Mononuclear cell (primary cell): ENCODE measurements around the gene B4GALNT4. TPM values are rescaled to one million over a fixed set of nuclear protein-coding genes. Genes with fewer than 3 reads are reported as not detected.
"Not testable (repeated sequence)": the region's sequence is repeated elsewhere in the genome, so short reads cannot be mapped to it uniquely, and the experiment has no call there.

Experiments used
- H3K27me3 ChIP-seq: 2 replicates; pipeline ENCODE4 v1.6.0; 2011; ENCODE audit warnings: low read length, control low read depth; ENCODE audit not compliant: insufficient read depth
- H3K4me1 ChIP-seq: 2 replicates; pipeline ENCODE4 v1.5.1; 2011; ENCODE audit warnings: mild to moderate bottlenecking, low read length, control low read depth; ENCODE audit not compliant: insufficient read depth
- H3K4me3 ChIP-seq: 2 replicates; pipeline ENCODE4 v1.5.1; 2011; ENCODE audit warnings: mild to moderate bottlenecking, low read length, moderate library complexity
- H3K9me3 ChIP-seq: 2 replicates; pipeline ENCODE4 v1.5.1; 2011; ENCODE audit warnings: low read depth, mild to moderate bottlenecking, control low read depth, low read length
- total RNA-seq: library from RNA; depleted of rRNA; stranded (reverse); fragments of >200 nt; gene quantifications from one replicate; pipeline ENCODE4 v1.2.3, GENCODE V29; 2012

The B4GALNT4 gene
- total RNA-seq, 1 donor, result 0.21 TPM

DNA sequence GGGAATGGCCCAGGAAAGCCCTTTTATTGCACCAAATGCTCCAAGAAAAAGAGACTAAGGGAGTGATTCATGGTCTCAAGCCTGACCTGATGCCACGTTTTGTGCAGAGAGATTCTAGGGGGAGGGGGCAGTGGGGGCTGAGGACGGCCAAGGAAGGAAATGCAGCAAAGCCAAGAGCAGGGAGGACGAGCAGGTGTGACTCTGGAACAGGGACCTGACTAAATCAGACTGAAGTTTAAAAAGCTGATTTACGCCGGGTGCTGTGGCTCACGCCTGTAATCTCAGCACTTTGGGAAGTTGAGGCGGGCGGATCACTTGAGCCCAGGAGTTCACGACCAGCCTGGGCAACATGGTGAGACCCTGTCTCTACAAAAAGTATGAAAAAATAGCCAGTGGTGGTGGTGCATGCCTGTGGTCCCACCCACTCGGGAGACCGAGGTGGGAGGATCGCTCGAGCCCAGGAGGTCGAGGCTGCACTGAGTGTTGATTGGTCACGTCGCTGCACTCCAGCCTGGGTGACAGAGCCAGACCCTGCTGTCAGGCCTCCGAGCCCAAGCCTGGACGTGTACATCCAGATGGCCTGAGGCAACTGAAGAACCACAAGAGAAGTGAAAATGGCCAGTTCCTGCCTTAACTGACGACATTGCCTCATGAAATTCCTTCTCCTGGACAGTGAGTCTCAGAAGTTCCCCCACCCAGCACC, 37.8 kb upstream of the B4GALNT4 start:
- Histone ChIP-seq H3K9me3 (no peaks in the 10 kb centered on the region), H3K27me3 (no peaks in the 10 kb centered on the region), H3K4me1 (peaks cover 58% of the 10 kb centered on the region), H3K4me3 (no peak overlapping the region)

DNA sequence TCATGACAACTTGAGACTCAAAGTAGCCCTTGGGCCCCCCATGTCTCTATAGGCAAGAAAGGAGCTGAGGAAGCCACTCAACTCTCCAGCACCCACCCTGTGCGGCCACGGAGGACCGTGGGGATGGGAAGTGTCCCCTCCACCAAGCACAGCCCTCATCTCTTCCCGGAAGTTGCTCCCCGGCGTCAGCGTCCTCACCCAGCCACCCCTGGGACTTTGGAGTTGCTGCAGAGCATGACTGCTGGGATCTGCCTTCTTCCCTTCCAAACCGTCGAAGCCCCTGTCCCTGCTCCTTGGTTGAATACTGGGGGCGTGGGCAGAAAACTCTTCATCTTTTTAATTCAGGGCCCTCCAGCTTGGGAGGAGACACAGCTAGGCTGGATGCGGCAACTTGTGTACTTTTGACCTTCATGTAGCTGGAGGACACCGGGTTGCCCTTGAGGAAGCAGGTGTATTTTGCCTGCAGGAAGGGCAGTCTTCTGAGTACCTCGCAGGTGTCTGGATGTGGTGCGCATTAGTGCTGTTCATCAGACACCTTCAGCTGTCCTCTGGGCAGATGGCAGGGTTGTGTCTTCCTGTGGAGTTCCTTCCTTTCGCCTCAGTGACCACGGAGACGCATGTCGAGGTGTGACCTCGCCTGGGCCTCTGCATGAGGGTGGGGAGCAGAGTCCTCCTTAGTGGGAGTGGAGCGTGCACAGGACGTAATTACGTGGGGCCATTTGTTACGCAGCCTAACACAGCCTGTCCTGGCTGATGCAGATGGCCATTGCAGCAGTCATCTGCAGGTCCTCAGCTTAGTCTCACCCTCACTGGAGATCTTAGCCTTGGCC, 36.4 kb upstream of the B4GALNT4 start:
- H3K4me3 ChIP-seq, result no peak overlapping the region
- H3K4me1 ChIP-seq, result peaks cover 50% of the 10 kb centered on the region
- H3K9me3 ChIP-seq, result no peaks in the 10 kb centered on the region
- H3K27me3 ChIP-seq, result no peaks in the 10 kb centered on the region

GRCh38 chr11:333616-334263, 35.6 kb upstream of the B4GALNT4 start:
- H3K4me3 ChIP-seq, H3K9me3 ChIP-seq, H3K27me3 ChIP-seq: not testable (repeated sequence)
- H3K4me1 ChIP-seq, result peaks cover 45% of the 10 kb centered on the region

GRCh38 chr11:334264-334994, 34.9 kb upstream of the B4GALNT4 start:
- Histone ChIP-seq H3K4me3 (no peak overlapping the region), H3K9me3 (no peaks in the 10 kb centered on the region), H3K27me3 (no peaks in the 10 kb centered on the region), H3K4me1 (peaks cover 41% of the 10 kb centered on the region)

GRCh38 chr11:335779-336658, 33.3 kb upstream of the B4GALNT4 start:
- H3K27me3 ChIP-seq, result no peaks in the 10 kb centered on the region
- peaks cover 25% of the 10 kb centered on the region for H3K4me1 ChIP-seq
- no peak overlapping the region for H3K4me3 ChIP-seq
- no peaks in the 10 kb centered on the region for H3K9me3 ChIP-seq

- Histone ChIP-seq H3K4me3 (no peak overlapping the region), H3K27me3 (no peaks in the 10 kb centered on the region), H3K9me3 (no peaks in the 10 kb centered on the region), H3K4me1 (peaks cover 22% of the 10 kb centered on the region)
These were observed 32.6 kb upstream of the B4GALNT4 start for GRCh38 chr11:336659-337198.

DNA sequence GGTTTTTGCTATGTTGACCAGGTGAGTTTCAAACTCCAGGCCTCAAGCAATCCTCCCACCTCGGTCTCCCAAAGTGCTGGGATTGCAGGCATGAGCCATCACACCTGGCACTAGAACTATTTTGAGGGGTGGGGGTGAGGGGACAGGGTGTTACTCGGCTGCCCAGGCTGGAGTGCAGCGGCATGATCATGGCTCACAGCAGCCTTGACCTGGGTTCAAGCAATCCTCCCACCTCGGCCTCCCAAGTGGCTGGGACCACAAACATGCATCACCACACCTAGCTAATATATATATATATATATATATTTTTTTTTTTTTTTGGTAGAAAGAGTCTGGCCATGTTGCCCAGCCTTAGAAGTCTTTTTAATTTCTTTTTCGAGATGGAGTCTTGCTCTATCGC, 31.6 kb upstream of the B4GALNT4 start:
- no peaks in the 10 kb centered on the region for H3K27me3 ChIP-seq
- peaks cover 23% of the 10 kb centered on the region for H3K4me1 ChIP-seq
- H3K9me3 ChIP-seq, result no peaks in the 10 kb centered on the region
- H3K4me3 ChIP-seq, result no peak overlapping the region

- peaks cover 23% of the 10 kb centered on the region for H3K4me1 ChIP-seq
- H3K4me3 ChIP-seq, result no peak overlapping the region
- no peaks in the 10 kb centered on the region for H3K27me3 ChIP-seq
- no peaks in the 10 kb centered on the region for H3K9me3 ChIP-seq
These were observed 29.3 kb upstream of the B4GALNT4 start for GRCh38 chr11:339963-340362.

GRCh38 chr11:340539-341512, 28.5 kb upstream of the B4GALNT4 start:
- Histone ChIP-seq H3K27me3 (no peaks in the 10 kb centered on the region), H3K4me1 (peaks cover 16% of the 10 kb centered on the region), H3K9me3 (no peaks in the 10 kb centered on the region), H3K4me3 (no peak overlapping the region)

GRCh38 chr11:342328-342727, 27.0 kb upstream of the B4GALNT4 start:
- peaks cover 6% of the 10 kb centered on the region for H3K4me1 ChIP-seq
- H3K4me3 ChIP-seq, result no peak overlapping the region
- H3K9me3 ChIP-seq, result no peaks in the 10 kb centered on the region
- no peaks in the 10 kb centered on the region for H3K27me3 ChIP-seq

DNA sequence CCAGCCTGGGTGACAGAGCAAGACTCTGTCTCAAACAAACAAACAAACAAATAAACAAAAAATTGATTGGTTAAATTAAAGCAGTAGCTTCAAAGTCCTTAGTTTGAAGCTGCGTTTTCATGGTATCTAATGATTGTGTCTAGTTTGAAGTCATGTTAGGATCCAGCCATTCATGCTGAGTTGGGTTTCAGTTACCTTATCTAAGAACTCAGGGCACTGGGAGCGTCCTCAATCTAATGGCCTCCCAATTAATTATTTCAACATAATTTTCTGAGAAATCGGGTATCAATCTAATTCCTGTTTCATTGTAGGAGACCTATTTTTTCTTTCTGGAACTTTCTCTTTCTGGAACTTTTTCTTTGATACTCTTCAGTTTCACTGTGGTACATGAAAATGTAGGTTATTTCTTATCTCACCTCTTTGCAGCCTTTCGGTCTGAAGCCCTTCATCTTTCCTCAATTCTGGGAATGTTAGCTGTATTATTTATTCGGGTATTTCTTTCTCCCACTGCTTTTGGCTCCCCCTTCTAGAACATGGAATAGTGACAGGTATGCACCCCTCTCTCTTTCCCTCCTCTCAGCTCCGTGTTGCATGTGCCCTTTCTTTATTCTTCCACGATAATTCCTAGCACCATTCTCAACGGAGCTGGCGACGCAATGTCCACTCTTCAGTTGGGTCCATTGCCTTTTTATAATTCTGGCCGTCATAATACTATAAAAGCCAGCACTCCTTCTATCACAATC, 24.3 kb upstream of the B4GALNT4 start:
- Histone ChIP-seq H3K4me1 (peaks cover 6% of the 10 kb centered on the region), H3K27me3 (no peaks in the 10 kb centered on the region), H3K4me3 (no peak overlapping the region), H3K9me3 (no peaks in the 10 kb centered on the region)

DNA sequence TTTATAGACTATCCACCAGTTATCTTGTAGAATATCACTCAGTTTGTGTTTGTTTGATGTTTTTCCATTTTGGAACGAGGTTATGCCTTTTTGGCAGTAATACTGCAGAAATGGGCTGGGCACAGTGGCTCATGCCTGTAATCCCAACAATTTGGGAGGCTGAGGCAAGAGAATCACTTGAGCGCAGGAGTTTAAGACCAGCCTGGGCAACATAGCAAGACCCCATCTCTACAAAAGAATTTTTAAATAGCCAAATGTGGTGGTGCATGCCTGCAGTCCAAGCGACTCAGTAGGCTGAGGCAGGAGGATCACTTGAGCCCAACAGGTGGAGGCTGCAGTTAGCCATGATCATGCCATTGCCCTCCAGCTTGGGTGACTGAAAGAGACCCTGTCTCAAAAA, 22.8 kb upstream of the B4GALNT4 start:
- Histone ChIP-seq H3K4me3 (no peak overlapping the region), H3K27me3 (no peaks in the 10 kb centered on the region), H3K4me1 (peaks cover 19% of the 10 kb centered on the region), H3K9me3 (no peaks in the 10 kb centered on the region)
